Measurements from ENCODE around the gene THADA.

Gene THADA, protein sequence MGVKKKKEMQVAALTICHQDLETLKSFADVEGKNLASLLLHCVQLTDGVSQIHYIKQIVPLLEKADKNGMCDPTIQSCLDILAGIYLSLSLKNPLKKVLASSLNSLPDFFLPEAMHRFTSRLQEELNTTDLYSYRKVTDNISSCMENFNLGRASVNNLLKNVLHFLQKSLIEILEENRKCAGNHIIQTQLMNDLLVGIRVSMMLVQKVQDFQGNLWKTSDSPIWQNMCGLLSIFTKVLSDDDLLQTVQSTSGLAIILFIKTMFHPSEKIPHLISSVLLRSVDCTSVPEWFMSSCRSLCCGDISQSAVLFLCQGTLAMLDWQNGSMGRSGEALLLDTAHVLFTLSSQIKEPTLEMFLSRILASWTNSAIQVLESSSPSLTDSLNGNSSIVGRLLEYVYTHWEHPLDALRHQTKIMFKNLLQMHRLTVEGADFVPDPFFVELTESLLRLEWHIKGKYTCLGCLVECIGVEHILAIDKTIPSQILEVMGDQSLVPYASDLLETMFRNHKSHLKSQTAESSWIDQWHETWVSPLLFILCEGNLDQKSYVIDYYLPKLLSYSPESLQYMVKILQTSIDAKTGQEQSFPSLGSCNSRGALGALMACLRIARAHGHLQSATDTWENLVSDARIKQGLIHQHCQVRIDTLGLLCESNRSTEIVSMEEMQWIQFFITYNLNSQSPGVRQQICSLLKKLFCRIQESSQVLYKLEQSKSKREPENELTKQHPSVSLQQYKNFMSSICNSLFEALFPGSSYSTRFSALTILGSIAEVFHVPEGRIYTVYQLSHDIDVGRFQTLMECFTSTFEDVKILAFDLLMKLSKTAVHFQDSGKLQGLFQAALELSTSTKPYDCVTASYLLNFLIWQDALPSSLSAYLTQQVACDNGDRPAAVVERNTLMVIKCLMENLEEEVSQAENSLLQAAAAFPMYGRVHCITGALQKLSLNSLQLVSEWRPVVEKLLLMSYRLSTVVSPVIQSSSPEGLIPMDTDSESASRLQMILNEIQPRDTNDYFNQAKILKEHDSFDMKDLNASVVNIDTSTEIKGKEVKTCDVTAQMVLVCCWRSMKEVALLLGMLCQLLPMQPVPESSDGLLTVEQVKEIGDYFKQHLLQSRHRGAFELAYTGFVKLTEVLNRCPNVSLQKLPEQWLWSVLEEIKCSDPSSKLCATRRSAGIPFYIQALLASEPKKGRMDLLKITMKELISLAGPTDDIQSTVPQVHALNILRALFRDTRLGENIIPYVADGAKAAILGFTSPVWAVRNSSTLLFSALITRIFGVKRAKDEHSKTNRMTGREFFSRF (N-terminal part only)

DNA sequence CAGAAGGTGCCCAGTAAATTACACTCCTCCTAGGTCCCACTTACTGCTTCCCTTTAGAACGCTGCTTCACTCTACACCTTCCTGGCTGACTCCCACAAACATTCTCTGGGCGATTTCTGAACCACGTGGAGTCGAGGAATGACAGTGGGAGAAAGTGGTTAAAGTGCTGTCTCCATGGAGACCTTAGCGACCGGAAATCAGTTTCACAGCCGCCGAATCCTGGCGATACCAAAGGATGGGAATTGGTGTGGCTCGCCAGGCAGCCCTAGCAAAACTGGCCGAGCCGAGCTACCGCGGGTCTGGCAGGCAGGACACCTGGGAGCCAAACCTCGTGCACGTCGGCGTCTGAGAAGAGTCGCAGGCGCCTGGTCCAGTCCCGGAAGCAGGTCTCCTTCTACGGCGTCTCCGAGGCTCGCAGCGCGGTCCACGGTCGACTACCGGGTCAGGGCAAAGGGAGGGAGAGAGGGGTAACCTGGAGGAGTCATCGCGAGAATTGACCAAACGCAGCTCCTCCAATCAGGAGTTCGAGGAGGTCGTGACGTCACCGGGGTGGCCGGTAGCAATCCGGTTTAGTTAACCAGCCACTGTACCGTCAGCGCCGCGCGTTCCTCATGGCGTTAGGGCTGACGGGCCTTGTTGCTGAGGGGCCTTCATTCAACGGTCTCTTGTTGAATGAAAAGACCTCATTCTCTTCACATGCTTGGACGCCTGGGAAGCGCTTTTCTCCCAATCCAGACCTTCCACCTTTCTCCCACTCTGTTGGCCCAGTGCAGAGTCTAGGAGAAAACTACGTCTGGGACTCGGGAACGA lies at the start of gene THADA:
TSS of gene THADA (minus strand) at position 436 of the 810 bp plus-strand sequence. CDS start 3,646 bp downstream, outside the sequence.
- Histone ChIP-seq H2AFZ (ENCODE audit: low read length) (peak within 1 kb of the TSS; percentile 81), H4K20me1 (ENCODE audit: insufficient read depth, low read length) (no peaks in the 10 kb centered on the region), H3K9me2 (ENCODE audit: low read depth, low read length) (no peaks in the 10 kb centered on the region), H3K27ac (ENCODE audit: low read depth, low read length, poor library complexity, severe bottlenecking) (peak within 1 kb of the TSS; percentile 39), H3K4me3 (ENCODE audit: low read depth, low read length, poor library complexity, severe bottlenecking) (peak within 1 kb of the TSS; percentile 86), H3K4me2 (ENCODE audit: low read length) (peak within 1 kb of the TSS; percentile 84), H3K36me3 (ENCODE audit: insufficient read depth, low read length) (peaks cover 10% of the 10 kb centered on the region), H3K79me2 (ENCODE audit: insufficient read depth, low read length) (peaks cover 11% of the 10 kb centered on the region), H3K27me3 (ENCODE audit: insufficient read depth, low read length) (no peaks in the 10 kb centered on the region), H3F3A (ENCODE audit: insufficient read depth, low read length) (no peaks in the 10 kb centered on the region), H3K9ac (ENCODE audit: low read length) (peak within 1 kb of the TSS; percentile 94), H3K4me1 (ENCODE audit: insufficient read depth, low read length, severe bottlenecking) (peaks cover 14% of the 10 kb centered on the region), H3K9me3 (ENCODE audit: low read length) (no peaks in the 10 kb centered on the region)
- TF ChIP-seq EZH2 (IDR thresholded peaks at IDR 0.05; ENCODE audit: borderline replicate concordance, low read length) = no peak

DNA sequence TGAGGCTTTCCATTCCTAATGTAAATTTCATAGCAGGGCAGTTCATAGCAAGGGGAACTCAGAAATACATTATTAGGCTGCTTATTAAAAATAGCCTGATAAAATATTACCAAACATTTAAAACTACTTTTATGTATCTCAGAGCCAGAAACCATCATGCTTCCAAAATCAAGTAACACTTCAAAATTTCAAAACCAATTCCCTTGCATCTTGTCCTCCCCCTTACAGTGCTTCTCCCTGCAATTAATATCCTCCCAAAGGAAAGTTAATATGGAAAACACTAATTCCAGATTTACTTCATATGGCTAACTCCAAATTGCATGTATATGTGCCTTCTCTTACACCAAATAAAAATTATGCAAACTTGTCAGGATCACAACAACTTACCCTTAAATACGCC lies 47.8 kb upstream of the THADA start:
- no peak for TF ChIP-seq EZH2 (IDR thresholded peaks at IDR 0.05; ENCODE audit: borderline replicate concordance, low read length)
- TF ChIP-seq, protein P1, sequence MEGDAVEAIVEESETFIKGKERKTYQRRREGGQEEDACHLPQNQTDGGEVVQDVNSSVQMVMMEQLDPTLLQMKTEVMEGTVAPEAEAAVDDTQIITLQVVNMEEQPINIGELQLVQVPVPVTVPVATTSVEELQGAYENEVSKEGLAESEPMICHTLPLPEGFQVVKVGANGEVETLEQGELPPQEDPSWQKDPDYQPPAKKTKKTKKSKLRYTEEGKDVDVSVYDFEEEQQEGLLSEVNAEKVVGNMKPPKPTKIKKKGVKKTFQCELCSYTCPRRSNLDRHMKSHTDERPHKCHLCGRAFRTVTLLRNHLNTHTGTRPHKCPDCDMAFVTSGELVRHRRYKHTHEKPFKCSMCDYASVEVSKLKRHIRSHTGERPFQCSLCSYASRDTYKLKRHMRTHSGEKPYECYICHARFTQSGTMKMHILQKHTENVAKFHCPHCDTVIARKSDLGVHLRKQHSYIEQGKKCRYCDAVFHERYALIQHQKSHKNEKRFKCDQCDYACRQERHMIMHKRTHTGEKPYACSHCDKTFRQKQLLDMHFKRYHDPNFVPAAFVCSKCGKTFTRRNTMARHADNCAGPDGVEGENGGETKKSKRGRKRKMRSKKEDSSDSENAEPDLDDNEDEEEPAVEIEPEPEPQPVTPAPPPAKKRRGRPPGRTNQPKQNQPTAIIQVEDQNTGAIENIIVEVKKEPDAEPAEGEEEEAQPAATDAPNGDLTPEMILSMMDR (IDR thresholded peaks at IDR 0.05; ENCODE audit: low read length) = no peak

DNA sequence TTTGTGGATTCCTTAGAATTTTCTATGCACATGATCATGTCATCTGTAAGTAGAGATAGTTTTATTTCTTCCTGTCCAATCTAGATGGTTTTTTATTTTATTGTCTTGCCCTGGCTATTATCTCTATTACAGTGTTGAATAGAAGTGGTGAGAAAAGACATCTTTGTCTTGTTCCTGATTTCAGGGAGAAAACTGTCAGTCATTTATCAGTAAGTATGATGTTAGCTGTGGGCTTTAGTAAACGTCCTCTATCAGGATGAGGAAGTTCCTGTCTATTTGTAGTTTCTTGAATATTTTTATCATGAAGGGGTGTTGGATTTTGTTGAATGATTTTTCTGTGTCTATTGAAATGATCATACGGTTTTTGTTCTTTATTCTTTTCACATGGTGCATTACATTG lies 46.5 kb upstream of the THADA start:
- Histone ChIP-seq H3K4me3 (ENCODE audit: low read depth, low read length, poor library complexity, severe bottlenecking) (no peak overlapping the region), H3K79me2 (ENCODE audit: insufficient read depth, low read length) (no peaks in the 10 kb centered on the region), H3K4me2 (ENCODE audit: low read length) (no peak overlapping the region), H3K27me3 (ENCODE audit: insufficient read depth, low read length) (no peaks in the 10 kb centered on the region), H3F3A (ENCODE audit: insufficient read depth, low read length) (no peaks in the 10 kb centered on the region), H3K9me2 (ENCODE audit: low read depth, low read length) (no peaks in the 10 kb centered on the region), H3K27ac (ENCODE audit: low read depth, low read length, poor library complexity, severe bottlenecking) (no peak overlapping the region), H3K9ac (ENCODE audit: low read length) (no peak overlapping the region), H3K36me3 (ENCODE audit: insufficient read depth, low read length) (no peaks in the 10 kb centered on the region), H3K9me3 (ENCODE audit: low read length) (peaks cover 3% of the 10 kb centered on the region; the same call in 1 of the 2 replicates), H4K20me1 (ENCODE audit: insufficient read depth, low read length) (no peaks in the 10 kb centered on the region), H3K4me1 (ENCODE audit: insufficient read depth, low read length, severe bottlenecking) (no peaks in the 10 kb centered on the region), H2AFZ (ENCODE audit: low read length) (no peak overlapping the region)
- TF ChIP-seq, protein P1 (IDR thresholded peaks at IDR 0.05; ENCODE audit: low read length) = no peak
- TF ChIP-seq EZH2 (IDR thresholded peaks at IDR 0.05; ENCODE audit: borderline replicate concordance, low read length) = no peak

More for the DNA sequence above, 47.8 kb upstream of the THADA start:
- Histone ChIP-seq H2AFZ (ENCODE audit: low read length) (no peak overlapping the region), H3K4me1 (ENCODE audit: insufficient read depth, low read length, severe bottlenecking) (no peaks in the 10 kb centered on the region), H3K4me2 (ENCODE audit: low read length) (no peak overlapping the region), H3F3A (ENCODE audit: insufficient read depth, low read length) (no peaks in the 10 kb centered on the region), H3K27me3 (ENCODE audit: insufficient read depth, low read length) (no peaks in the 10 kb centered on the region), H3K79me2 (ENCODE audit: insufficient read depth, low read length) (no peaks in the 10 kb centered on the region), H3K27ac (ENCODE audit: low read depth, low read length, poor library complexity, severe bottlenecking) (no peak overlapping the region), H3K9me2 (ENCODE audit: low read depth, low read length) (no peaks in the 10 kb centered on the region), H3K4me3 (ENCODE audit: low read depth, low read length, poor library complexity, severe bottlenecking) (no peak overlapping the region), H3K9ac (ENCODE audit: low read length) (no peak overlapping the region), H3K36me3 (ENCODE audit: insufficient read depth, low read length) (no peaks in the 10 kb centered on the region), H3K9me3 (ENCODE audit: low read length) (peaks cover 3% of the 10 kb centered on the region; the same call in 1 of the 2 replicates), H4K20me1 (ENCODE audit: insufficient read depth, low read length) (no peaks in the 10 kb centered on the region)
